Stromal cell of bone marrow (primary cell): ENCODE data around the gene ZNF653.
A peak's percentile ranks its signal among the peaks of the same experiment; 100 is the strongest.

ENCODE experiments used
- DNase-seq: peaks from one replicate; pipeline ENCODE4 v3.0.0-alpha.2; 2012; ENCODE audit warnings: low read depth

Gene ZNF653, protein sequence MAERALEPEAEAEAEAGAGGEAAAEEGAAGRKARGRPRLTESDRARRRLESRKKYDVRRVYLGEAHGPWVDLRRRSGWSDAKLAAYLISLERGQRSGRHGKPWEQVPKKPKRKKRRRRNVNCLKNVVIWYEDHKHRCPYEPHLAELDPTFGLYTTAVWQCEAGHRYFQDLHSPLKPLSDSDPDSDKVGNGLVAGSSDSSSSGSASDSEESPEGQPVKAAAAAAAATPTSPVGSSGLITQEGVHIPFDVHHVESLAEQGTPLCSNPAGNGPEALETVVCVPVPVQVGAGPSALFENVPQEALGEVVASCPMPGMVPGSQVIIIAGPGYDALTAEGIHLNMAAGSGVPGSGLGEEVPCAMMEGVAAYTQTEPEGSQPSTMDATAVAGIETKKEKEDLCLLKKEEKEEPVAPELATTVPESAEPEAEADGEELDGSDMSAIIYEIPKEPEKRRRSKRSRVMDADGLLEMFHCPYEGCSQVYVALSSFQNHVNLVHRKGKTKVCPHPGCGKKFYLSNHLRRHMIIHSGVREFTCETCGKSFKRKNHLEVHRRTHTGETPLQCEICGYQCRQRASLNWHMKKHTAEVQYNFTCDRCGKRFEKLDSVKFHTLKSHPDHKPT

DNA sequence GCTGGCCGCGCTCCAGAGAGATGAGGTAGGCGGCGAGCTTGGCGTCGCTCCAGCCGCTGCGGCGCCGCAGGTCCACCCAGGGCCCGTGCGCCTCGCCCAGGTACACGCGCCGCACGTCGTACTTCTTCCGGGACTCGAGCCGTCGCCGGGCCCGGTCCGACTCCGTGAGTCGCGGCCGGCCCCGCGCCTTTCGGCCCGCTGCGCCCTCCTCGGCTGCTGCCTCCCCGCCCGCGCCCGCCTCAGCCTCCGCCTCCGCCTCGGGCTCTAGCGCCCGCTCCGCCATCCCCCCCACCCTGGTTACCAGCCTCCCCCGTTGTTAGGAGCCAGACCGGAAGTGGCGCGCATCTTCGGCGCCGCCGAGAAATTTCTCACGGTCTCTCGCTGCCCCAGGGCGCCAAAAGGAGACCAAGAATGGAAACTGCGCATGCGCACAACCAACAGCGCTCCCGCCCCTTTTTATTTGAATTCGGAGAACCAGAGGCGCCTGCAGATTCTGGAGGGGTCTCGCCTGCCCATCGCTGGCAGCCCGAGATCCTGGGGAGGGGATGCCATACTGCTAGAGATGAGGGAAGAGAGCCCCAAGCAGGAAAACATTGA, at the start of gene ZNF653:
ZNF653 (minus strand) TSS at position 336 of the 597 bp plus-strand sequence; CDS start at position 283, 53 bp downstream.
- peak; percentile 84 for DNase-seq

DNA sequence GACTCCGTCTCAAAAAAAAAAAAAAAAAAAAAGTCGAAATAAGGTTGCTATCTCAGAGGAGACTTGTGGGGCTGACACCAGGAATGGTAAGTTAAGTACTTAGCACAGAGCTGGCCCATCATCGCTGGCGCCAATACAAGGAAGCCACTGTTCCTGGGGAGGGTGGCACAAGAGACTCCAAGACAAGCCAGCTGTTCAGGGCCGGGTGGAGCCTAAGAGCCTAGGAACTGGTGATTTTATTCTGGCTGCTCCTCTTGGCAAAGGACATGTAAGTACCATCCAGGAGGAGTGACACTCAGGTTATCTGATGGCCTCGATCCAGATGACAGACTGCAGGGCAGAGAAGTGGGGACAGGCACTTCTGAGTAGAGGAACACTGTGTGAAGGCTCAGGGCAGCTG, 49.6 kb upstream of the ZNF653 start:
- DNase-seq, result no peak

DNA sequence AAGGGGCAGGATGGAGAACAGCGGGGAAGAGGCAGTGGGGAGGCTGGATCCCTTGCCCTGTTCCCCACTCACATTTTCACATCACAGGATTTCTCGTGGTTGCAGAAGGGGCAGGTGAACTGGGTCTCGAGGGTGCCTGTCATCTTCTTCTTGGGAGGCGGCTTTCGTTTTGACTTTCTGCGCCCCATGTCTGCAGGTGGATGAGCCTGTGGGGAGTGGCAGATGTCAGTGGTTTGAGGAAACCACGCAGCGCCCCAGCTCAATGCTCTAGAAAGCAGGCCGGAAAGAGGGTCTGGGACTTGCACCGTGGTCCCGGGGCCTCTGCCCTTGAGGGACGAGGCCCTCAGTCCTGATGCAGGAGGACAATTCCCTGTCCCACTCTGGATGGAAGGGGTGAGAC, 48.5 kb upstream of the ZNF653 start:
- no peak for DNase-seq

- DNase-seq, result no peak
Observed at GRCh38 chr19:11552666-11553372, 47.2 kb upstream of the ZNF653 start.

- no peak for DNase-seq
Observed at GRCh38 chr19:11551603-11552235, 46.1 kb upstream of the ZNF653 start.

DNA sequence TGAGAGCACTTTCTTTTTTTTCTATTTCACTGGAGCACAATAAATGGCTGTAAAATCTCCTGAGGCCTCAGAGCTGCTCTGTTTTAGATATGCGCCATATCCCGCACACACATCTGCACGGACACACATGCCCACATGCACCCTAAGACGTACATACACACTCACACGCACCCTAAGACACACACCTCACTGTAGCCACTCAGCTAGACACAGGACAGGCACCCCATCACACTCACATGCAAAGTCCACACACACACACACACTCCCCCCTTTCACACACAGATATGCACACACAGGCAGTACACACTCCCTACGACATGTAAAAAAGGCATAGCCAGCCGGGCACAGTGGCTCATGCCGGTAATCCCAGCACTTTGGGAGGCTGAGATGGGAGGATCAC, 44.6 kb upstream of the ZNF653 start:
- DNase-seq, result no peak

- DNase-seq, result no peak
Observed at GRCh38 chr19:11549386-11549953, 43.8 kb upstream of the ZNF653 start.

DNA sequence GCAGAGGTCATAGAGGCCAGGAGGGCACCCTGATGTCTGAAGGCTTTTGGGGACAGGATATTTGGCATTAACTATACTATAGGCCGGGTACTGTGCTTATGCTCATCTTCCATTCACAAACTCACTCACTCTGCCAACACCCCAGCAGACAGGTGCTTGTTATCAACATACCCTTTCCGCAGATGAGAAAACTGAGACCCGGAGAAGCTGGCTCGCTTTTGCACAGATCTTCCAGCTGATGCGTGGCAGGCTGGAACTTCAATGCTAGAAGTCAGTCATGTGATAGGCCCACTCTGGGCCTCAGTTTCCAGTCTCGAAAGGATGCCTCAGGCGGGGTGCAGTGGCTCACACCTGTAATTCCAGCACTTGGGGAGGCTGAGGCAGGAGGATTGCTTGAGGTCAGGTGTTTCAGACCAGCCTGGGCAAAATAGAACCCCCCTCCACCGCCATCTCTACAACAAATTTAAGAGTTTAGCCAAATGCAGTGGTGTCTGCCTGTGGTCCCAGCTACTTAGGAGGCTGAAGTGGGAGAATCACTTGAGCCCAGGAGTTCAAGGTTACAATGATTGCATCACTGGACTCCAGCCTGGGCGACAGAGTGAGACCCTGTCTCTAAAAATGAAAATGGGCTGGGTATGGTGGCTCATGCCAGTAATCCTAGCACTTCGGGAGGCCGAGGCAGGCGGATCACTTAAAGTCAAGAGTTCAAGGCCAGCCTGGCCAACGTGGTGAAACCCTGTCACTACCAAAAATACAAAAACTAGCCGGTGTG, 42.5 kb upstream of the ZNF653 start:
- DNase-seq, result no peak

DNA sequence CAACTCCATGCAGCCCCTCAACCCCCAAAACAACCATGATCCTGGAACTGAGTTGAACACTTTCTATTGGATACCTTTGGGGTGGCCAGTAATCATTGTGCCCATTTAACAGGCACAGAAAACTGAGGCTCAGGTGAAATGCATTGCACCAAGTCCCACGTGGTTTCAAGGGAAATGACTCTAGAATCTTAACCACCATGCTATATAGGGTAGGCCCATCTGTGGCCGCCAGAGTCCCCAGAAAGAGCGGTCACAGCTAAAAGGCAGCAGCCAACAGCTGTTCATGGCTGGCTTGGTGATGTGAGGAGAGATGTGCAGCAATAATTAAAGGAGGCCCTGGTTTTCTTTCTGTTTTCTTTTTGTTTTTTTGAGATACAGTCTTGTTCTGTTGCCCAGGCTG, 35.6 kb upstream of the ZNF653 start:
- DNase-seq, result no peak

DNA sequence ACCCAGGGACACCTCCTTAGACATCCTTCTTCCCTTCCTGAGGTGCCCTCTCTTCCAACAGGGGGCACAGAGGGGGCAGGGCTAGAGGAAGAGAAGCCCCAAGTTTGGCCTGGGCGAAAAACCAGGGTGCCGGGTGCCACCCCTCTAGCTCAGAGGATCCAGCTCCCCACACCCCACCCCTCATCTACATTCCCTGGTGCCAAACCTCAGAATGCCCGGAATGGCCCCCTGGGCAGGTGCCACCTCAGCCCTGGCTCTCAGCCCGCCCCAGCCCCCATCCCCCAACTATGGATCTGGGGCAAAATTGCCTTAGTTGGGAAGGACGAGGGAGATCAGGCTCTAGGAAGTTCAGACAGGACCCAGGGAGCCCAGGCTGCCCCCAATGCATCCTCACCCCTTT, 35.0 kb upstream of the ZNF653 start:
- DNase-seq, result no peak

- no peak for DNase-seq
Observed at GRCh38 chr19:11539495-11540365, 34.1 kb upstream of the ZNF653 start.

DNA sequence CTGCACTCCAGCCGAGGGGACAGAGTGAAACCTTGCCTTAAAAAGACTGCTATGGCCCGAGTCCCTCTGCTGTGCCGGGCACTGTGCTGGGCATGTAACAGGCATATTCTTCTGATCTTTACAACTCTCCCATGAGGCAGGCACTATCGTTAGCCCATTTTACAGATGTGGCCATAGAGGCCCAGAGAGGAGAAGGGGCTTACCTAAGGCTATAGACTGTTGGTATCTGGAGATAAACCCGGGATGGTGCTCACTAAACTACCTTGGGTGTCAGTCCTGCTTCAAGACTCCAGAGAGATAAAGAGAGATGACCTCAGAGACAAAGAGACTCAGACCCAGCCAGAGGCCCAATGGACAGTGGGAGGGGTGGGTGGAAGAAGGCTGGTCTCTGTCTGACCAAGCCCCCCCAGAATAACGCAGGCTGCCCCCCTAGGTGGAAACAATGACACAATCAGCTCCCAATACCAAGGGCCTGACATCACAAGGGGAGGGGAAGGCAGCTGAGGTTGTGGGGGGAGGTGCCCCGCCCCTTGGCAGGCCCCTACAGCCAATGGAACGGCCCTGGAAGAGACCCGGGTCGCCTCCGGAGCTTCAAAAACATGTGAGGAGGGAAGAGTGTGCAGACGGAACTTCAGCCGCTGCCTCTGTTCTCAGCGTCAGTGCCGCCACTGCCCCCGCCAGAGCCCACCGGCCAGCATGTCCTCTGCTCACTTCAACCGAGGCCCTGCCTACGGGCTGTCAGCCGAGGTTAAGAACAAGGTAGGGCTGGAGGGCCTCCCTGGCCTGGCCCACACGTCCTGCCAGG, 32.8 kb upstream of the ZNF653 start, which contains the start of gene CNN1:
CNN1 (plus strand) TSS at position 620 of the 805 bp plus-strand sequence; CDS start at position 697, 77 bp downstream.
- DNase-seq, result peak; percentile 36

GRCh38 chr19:11535792-11536595, 30.4 kb upstream of the ZNF653 start:
- peak; percentile 62 for DNase-seq

DNA sequence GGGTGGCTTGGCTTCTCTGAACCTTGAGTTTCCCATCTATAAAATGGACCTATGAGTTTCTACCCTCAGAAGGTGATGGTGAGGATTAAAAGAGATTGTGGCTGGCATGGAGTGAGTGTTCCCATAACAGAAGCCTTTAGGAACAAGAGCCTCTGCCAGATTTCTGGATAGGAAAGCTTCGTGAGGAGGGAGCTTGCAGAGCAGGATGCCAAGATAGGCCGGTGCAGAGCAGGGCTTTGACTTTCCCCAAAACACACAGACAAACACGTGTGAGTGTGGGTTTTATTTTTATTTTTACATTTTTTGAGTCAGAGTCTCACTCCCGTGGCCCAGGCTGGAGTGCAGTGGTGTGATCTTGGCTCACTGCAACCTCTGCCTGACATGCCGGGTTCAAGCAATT, 29.3 kb upstream of the ZNF653 start:
- no peak for DNase-seq

DNA sequence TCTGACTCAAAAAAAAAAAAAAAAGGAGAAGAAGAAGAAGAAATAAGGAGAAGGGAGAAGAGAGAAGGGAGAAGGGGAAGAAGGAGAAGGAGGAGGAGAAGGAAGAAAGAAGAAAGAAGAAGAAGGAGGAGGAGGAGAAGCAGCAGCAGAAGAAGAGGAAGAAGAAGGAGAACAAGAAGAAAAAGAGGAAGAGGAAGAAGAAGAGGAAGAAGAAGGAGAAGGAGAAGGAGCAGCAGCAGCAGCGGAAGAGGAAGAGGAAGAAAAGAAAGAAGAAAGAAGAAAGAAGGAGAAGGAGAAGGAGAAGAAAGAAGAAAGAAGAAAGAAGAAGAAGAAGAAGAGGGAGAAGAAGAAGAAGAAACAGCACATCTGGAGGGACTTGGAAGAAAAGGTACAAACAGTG, 28.9 kb upstream of the ZNF653 start:
- no peak for DNase-seq

DNA sequence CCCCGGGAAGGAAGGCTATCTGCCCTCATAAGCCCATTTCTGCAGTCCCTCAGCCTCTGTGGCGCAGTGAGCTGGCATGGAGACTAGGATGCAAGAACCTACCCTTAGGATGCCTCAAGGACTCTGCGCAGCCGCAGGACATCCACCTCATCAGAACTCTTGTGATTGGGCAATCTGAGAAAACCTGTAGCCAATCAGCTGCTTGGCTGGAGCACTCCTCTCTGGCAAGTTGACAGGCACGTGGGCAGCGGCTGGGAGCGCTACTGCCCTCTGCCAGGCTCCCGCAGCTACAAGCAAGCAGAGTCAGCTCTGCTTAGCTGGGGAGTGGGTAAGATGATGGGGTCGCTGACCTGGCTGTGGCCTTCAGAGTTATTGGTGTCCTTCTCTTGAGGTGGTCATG, 24.8 kb upstream of the ZNF653 start:
- DNase-seq, result peak; percentile 31

DNA sequence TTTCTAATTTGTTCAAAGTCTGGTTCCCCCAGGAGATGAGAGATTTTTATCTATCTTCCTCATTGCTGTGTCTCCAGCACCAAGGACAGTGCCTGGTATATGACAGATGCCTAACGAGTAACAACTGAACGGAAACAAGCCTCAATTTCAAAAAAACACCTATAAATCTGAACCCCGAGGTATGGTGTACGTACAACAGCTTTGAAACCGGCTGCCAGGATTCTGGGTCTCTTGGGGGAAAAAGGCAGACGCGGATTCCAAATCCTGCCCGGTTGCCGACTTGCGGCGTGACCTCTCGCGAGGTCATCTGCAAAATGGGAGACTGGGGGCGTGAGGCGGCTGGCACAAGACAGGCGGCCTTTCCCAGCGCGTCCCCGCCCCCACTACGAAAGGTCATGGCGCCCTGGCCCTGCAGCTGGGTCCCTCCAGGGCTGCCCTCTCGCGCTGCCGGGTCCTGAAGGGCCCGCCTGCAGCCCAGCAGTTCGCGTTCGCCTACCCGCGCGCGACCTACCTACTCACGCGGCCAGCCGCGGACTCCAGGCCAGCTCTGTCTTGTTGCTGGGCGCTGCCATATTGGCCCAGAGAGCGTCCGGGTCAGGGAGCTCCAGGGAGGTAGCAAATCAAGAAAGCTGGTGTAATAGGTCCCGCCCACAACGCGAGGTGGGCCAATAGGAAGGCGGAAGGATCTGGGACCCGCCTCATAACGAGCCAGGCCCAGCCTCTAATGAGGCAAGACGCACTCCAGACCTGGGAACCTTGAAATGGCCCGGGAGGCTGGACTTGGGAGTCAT, 23.1 kb upstream of the ZNF653 start, which contains the start of gene ECSIT:
ECSIT (minus strand) TSS at position 584 of the 791 bp plus-strand sequence. CDS start 9,964 bp downstream, outside the sequence.
- peak; percentile 99 for DNase-seq
